Loucy (cell line): Measurements from ENCODE around the gene DAB1.

ENCODE experiments used
- CTCF ChIP-seq: fragments of 200-600 bp; sonication (generic); conservative IDR thresholded peaks from 2 replicates; pipeline ENCODE4 v1.5.1; 2014; ENCODE audit warnings: mild to moderate bottlenecking, antibody characterized with exemption, low read length
- EZH2phosphoT487 ChIP-seq: fragments of 200-600 bp; IDR thresholded peaks from 2 replicates; pipeline ENCODE4 v1.6.1; 2018; ENCODE audit warnings: antibody characterized with exemption, mild to moderate bottlenecking, moderate library complexity, borderline replicate concordance

DNA sequence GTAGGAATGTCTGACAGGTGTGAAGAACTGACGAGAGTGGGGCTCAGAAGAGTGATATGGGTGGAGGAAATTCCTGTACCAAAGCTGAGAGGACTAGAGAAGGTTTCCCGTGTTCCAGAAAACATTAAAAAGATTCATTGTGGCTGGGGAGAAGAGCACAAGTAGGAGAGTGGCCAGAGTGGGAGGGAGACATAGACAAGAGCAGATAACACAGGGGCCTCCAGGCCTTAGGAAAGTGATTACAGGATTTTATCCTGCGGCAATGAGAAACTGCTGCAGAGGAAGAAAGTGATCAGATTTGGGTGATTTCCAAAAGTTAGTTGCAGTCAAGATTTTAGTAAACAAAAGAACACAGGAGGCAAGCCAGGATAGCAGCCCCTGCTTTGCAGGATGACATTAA lies 465.9 kb downstream of the DAB1 start:
- TF ChIP-seq CTCF (no peak), EZH2phosphoT487 (no peak)
